Body of pancreas (tissue), 4 donors: ENCODE results near the gene PHLDB1.

Experiments used
- CTCF ChIP-seq, 7 experiments: fragments of 450-650 bp in 4 of 7; fragments of 200-600 bp in 3 of 7; sonication (generic) in 3 of 7; IDR thresholded peaks; one replicate each; pipeline ENCODE4 v1.5.1; 2016 to 2019; ENCODE audit warnings: antibody characterized with exemption in 7 of 7
- POLR2A ChIP-seq, 3 donors: fragments of 450-650 bp; IDR thresholded peaks; one replicate each; pipeline ENCODE4 v1.6.1; 2016; ENCODE audit warnings: antibody characterized with exemption in 3 of 3, mild to moderate bottlenecking in 2 of 3

DNA sequence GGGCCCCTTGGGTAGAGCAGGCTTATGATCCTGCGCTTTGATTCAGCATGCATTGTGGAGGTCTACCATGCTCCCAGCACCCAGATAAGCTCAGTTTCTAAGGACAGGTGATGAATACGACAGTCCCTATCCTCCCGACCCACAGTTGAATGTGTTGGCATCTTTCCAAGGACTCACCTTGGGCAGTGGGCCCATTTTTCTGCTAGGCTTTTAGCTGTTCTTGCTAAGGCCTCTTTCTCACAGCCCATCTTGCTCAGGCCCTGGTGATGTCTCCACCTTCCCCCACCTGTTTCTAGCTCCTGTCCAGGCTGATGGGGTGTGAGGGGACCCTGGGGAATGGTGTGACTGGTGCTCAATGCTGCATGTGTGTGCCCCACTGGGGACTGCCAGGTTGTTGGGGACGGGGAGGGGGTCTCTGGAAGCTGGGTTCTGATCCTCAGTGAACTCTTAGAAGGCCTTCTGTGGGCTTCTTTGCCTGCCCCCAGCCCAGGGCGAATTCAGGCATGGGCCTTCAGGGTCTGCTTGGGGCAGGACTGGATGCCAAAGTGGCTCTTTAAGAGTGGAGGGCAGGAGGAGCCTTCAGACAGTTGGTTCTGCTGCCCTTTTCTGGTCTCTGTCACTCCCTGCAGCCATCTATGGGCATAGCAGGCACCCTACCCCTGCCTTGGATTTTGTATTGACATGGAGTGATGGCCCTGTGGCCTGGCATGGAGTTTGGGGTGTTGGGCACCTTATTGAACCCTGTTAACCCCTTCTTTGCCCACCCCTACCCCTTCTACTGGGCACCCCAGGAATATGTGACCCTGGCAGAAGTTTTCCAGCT is 33.1 kb downstream of the PHLDB1 start:
- peak in 3 of 7 experiments; percentile 17 to 23 (median 19) for TF ChIP-seq CTCF (IDR thresholded peaks at IDR 0.05)
- no peak for TF ChIP-seq POLR2A (IDR thresholded peaks at IDR 0.05)
